Hindlimb muscle (tissue), 1 donor: ENCODE data around the gene WDCP. TPM values are rescaled to one million over a fixed set of nuclear protein-coding genes. Genes with fewer than 3 reads are reported as not detected.
"Not testable (repeated sequence)": the region's sequence is repeated elsewhere in the genome, so short reads cannot be mapped to it uniquely, and the experiment has no call there.

ENCODE experiments used
- DNase-seq: peaks from one replicate; pipeline ENCODE4 v3.0.0-alpha.2; 2013
- polyA plus RNA-seq: library from polyadenylated mRNA; unstranded; fragments of 120-200 nt; gene quantifications from one replicate; pipeline ENCODE4 v1.2.1, GENCODE V29; 2013; ENCODE audit not compliant: insufficient read length

WDCP gene
- polyA plus RNA-seq, 1 donor, result 10.6 TPM

DNA sequence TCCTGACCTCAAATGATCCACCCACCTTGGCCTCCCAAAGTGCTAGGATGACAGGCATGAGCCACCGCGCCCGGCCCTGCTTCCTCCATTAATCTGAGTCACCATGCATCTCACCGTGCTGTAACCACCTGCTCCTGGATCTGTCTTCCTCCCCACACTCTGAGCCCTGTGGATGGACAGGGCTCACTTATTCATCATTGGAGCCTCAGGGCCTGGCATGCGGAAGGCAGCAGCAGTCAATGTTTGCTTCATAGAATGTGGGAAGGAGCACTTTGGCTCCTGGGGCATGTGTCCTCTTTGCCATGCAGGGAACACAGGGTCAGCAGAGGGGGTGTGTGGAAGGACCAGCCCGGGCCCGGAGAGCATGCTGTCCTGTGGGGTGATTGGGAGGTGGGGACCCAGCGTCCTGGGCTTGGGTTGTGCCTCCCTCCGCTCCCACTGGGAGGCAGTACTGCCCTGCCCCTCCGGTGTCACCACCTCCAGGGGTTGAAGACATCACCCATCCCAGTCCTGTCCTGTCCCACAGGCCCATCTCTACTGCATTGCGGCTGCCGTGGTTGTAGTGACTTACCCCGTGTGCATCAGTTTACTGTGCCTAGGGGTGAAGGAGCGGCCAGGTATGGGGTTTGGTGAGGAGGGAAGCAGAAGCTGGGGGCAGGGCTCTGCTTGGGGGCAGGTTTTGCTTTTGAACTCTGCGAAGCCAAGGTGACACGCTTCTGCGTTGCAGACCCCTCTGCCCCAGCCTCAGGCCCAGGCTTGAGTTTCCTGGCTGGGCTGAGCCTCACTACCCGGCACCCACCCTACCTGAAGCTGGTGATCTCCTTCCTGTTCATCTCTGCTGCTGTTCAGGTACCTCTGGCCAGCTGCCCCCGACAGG lies 25.8 kb downstream of the WDCP start:
- no peak for DNase-seq

DNA sequence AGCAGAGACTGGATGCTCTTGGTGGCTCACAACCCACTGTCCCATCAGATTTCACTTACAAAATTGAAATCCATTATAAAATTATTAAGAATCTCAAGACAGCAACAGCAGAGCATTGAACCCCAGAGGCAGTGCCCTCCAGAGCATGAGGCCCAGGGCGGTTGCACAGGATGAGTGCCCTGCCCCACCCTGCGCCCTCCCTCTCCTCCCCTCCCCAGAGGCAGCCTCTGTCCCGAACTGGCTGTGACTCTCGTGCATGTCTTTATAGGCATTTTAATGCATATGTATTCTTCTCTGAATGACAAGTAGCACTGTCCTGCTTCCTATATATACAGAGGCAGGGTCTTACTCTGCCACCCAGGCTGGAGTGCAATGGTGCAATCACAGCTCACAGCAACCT lies 26.9 kb downstream of the WDCP start:
- no peak for DNase-seq

DNA sequence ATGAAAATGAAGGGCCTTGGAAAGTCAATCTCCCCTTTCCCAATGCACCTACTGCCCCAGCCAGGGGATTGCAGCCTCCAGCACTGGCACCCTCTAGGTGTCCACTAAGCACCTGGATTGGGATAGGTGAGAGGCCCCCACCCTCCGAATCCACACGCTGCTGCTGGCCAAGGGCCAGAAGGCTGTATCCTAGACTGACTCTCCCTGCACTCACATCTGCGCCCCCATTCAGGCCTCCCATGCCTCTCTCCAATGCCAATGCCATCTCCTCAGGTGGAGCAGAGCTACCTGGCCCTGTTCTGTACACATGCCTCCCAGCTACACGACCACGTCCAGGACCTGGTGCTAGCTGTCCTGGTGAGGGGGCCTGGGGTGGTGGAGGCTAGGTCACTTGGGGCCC lies 27.5 kb downstream of the WDCP start:
- no peak for DNase-seq

DNA sequence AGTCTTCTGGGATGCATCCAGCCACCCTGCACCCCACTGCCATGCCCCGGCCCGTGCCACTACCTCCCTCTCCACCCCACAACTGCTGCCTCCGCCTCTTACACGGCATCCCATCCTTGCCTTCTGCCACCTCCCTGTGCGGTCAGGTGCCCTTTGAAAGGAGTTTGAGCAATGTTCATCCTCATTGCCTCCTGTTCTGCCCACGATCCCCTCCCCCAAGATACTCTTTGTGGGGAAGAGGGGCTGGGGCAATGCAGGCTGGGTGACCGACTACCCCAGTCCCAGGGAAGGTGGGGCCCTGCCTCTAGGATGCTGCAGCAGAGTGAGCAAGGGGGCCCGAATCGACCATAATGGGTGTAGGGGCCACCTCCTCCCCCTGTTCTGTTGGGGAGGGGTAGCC lies 28.9 kb downstream of the WDCP start:
- no peak for DNase-seq

DNA sequence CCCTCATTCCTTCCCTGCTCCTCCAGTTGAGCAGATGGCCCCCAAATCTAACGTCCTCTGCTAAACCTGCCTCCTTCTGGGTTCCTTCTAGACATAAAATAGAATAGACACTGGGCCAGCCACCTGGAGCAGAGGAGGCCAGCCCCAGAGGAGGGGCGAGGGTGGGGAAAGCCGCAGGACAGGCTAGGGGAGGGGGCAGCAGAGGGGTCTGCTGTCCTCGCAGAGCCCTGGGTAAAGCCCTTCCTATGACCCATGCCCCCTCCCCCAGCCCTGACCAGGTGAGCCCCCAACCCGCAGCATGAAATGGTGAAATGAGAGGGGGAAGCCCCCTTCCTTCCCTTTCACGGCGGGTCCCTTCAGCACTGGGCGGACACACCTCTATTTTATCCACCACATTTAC lies 29.5 kb downstream of the WDCP start:
- DNase-seq, result no peak

DNA sequence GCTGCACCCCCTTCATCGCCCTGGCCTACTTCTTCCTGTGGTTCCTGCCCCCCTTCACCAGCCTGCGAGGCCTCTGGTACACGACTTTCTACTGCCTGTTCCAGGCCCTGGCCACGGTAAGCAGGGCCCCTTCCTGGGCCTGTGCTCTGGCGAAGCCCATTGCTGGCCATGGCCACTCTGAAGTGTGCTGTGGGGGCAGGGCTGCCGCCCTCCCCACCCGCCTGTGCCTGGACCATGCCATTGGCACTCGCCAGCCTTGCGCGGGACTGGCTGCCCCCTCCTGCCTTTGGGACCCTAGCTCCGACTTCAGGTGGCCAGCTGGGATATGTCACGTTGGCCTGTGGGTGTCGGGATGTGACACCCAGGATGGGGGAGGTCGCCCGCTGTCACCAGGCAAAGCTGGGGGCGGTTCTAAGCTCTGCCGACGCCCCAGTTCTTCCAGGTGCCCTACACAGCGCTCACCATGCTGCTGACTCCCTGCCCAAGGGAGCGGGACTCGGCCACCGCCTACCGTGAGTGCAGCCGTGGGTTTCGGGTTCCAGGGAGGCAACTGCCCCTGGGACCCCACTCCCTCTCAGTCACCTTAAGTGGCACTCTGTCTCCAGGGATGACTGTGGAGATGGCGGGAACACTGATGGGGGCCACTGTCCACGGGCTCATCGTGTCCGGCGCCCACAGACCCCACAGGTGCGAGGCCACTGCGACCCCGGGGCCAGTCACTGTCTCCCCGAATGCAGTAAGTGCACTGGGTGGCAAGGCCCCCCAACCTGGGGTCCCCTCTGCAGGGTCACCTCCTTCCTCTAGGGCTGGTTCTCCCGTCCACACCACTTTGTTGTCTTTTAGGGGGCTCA lies 30.1 kb downstream of the WDCP start:
- DNase-seq, result no peak

DNA sequence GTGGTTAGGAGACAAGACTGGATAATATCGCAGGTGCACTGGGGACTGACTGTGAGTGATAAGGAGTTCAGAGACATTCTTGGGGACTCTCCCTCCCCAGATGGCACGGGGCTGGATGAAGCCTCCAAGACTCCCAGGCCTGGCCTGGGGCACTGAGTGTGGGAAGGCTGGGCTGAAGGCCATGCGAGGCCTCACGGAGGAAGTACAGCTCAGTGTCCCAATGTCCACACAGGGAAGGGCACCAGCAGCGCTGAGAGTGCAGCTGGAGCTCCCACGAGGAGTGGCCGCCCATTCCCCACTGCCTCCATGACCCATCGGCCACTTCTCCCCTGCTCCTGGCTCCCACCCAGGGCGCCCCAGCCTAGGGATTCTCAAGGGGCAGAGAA lies 30.8 kb downstream of the WDCP start:
- DNase-seq, result no peak

DNA sequence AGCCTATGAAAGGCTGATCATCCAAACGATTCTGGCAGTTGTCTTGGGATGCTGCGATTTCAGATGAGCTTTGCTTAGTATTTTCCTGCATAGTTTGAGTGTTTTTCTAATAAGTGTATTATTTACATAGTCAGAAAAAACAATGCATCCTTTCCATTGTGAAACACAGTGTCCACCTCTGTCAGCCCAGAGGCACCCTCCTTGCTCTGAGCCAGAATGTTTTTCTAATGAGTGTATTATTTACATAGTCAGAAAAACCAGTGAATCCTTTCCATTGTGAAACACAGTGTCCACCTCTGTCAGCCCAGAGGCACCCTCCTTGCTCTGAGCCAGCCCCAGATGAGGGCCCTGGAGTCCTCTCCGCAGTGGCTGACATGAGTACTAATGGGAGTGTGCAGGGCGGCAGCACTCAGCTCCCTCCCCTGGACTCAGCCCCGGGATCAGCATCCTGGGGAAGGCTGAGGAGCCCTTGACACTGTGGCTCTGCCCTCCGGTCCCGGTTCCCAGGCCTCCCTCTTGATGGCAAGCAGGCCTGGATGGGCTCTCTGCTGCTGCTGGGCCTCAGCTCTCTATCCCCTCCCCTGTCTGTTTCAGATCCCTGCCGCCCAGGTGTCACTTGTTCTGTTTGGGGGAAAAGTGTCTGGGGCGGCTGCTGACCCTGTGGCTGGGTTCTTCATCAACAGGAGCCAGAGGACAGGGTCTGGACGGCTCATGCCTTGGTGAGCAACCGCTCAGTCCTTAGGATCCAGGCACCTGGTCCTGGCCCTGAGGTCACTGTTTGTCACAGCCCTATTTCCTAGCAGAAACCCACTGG lies 31.4 kb downstream of the WDCP start:
- DNase-seq, result no peak

DNA sequence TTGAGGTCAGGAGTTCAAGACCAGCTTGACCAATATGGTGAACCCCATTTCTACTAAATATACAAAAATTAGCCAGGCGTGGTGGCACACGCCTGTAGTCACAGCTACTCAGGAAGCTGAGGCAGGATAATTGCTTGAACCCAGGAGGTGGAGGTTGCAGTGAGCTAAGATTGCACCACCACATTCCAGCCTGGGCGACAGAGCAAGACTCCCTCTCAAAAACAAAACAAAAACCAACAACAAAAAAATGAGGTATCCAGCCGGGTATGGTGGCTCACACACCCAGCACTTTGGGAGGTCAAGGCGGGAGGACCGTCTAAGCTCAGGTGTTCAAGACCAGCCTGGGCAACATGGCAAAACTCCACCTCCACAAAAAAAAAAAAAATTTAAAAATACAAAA lies 32.3 kb downstream of the WDCP start:
- DNase-seq, result not testable (repeated sequence)

DNA sequence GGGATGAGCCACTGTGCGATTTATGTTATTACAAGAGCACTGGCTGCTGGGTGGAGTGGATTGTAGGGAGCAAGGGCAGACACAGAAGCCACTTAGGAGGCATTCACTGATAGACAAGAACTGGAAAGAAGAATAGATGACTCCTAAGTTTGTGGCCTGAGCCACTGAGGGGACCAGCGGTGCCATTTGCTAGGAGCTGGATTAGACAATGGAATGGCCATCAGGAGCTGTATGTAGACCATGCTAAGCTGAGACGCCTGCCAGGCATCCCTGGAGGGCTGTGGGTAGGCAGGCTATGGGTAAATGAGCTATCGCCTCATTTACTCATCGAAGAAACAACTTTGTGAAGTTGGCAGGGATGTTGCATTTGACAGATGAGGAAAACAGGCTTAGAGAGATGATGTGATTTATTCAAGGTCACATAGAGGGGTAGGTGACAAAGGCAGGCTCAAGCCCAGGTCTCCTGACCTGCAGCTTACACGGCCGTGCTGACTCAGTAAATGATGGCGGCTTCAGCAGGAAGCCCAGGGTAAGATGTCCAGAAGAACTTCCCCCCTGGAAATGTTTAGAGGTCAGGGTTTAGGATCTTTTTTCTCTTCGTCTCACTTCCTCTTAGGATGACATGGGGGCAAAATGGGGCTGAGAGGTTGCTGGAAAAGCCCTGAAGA lies 34.5 kb downstream of the WDCP start:
- DNase-seq, result no peak

DNA sequence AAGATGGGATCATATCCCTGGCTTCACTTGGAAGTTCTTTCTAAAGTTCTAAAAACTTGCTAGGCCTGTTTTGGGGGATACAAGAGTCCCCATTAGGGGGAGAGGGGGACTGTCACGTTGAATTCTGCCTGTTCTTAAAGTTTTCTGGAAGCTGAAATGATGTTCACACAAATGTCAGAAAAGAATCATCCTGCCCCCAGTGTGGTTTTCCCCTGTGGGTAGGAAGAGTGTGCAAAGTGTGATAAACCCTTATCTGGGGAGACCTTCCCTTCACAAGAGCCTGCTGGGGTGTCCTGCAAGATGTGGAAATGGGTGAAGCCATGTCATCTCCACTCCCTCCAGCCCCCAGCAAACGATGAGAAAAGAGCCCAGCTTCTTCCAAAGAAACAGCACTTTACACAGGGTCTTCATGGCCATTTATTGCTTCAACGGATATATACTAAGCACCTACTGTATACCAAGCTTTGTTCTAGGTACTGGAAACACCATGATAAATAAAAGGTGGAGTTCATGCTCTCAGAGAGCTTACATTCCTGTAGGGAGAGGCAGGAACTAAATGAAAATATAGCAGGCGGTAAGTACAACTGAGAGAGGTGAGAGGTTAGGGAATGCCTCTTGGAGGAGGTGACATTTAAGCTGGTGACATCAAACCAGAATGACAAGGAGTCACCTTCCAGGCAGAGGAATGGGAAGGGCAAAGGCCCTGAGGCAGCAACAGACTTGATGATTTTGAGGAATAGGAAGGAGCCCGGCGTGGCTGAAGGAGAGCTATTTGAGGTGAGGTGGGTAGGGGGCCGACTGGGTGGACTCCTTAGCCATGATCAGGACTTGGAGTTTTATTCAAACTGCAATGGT lies 35.7 kb downstream of the WDCP start:
- no peak for DNase-seq

DNA sequence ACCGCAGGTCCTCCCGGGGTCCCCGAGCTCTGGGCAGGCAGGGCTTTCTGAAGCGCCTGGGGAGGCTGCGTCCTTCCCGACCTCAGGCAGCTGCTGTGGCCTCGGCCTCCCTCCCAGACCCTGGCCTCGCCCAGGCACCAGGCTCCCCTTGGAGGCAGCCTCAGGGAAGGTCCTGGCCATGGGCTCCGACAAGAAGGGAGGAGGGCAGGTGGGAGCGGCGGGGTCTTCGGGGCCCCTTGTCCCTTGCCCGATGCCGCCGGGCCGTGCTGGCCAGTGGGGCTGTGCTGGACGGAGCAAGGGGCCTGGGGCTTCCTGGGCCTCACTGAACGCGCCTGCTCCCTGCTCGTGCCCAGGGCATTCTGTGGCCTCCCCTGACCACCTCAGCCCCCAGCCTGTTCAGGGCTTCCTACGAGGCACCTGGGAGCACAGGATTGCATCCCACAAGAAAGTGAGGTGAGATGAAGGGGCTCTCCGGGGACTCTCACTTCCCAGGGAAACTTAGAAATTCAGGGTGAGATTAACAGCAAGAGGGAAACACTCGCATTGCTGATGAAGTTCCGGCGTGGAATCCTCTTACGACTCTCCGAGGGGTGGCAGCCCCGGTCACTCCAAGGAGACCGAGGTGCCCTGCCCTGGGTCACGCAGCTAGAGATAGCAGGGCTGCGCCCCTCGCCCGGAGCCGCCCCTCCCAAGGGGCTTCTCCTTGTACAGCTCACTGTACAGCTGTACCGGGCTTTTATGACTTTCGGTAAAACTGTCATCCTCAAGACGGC lies 36.5 kb downstream of the WDCP start:
- DNase-seq, result no peak

DNA sequence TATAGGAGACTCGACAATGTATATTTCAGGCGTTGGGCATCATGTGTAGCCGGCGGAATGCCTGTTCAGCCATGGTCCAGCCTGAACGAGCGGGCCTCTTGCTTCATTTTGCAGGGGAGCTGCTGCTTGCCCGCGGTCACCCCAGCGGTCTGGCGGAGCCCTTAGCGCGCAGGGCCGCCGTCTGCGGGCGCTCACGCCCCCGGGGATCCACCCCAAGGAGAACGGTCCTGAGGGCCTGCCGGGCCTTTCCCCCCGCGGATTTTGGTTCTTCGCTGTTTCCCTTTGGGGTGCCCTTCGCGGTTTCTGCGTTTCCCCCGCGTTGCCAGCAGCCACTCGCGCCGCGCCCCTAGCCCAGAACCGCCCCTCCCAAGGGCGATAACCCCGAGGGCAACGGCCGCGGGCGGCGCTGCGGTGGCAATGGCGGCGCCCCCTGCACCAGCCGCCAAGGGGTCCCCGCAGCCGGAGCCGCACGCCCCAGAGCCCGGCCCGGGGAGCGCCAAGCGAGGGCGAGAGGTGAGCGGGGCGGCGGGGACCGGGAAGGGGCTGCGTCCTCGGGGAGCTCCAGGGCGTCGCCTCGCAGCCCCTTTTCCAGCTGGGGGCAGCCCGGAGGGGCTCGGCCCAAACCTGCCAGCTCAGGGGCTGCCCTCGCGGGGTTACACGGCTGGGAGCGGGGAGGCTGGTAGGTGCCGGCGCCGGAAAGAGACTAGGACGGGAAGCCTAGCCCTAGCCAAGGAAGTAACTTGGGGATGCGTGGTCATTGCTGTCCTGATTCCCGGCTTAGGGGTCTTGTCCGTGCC lies 37.3 kb downstream of the WDCP start, which contains the start of gene MFSD2B:
Gene MFSD2B (plus strand): TSS at position 406 of the 797 bp plus-strand sequence. CDS start 12 bp downstream, at position 418.
- no peak for DNase-seq

DNA sequence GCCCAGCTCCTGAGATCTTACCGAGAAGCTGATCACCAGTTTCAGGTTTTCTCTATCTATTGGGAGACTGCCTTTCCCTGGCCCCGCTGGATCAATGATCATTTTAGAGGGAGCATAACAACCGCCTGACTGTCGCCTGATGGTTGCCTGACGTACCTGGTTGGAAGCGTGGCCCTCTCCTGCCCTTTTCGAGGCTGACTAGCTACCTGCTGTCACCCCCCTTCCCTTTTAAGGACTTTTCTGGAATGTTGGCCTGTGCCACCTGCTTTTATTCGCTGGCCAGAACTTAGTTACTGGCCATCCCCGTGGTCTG lies 37.9 kb downstream of the WDCP start:
- no peak for DNase-seq

DNA sequence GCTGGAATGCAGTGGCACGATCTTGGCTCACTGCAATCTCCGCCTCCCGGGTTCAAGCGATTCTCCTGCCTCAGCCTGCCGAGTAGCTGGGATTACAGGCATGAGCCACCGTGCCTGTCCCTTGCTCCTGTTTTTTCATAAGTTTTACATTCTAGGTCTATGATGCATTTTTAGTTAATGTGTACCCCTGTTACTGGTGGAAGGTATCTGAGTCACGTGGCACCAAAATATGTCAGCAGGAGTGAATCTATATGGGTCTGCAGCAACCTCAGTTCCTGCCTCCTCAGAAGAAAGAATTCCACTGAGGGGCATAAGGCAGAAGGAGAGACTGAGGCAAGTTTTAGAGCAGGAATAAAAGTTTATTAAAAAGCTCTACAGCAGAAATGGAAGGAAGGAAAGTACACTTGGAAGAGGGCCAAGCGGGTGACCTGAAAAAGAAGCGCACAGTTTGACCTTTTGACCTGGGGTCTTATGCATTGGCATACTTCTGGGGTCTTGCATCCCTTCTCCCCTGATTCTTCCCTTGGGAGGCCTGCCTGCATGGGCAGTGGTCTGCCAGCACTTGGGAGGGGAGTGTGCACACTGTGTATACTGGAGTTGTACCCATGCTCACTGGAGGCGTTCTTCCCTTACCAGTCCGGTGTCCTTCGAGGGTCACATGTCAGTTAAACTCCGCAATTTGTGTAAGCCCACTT lies 38.4 kb downstream of the WDCP start:
- no peak for DNase-seq

DNA sequence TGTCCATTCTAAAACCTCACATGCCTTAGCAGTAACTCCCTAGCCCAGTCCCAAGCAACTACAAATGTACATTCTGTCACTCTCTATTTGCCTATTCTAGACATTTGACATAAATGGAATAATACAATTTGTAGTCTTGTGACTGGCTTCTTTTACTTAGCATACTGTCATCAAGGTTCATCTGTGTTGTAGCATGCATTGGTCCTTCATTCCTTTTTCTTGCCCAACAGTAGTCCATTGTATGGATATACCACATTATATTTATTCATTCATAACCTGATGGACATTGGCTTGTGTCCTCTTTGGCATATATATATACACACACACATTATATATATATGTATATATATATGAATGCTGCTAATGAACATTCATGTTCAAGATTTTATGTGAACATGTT lies 39.5 kb downstream of the WDCP start:
- DNase-seq, result no peak

DNA sequence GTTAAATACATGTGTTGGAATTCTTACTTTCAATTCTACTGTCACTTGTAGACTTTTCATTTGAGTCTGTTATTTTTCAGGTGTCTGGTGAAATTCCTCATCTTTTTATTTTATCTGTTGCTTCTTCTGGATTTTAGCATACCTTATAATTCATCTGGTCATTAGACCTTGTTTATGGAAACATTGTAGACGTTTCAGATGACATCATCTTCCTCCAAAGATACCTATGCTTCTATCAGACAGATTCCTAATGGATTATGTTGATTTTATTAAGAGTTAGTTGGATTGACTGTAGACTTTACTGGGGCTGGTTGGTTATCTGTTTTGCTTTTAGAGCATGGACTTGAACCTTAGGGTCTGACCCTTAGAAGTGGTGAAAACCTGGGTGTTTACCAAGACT lies 52.6 kb downstream of the WDCP start:
- DNase-seq, result no peak

DNA sequence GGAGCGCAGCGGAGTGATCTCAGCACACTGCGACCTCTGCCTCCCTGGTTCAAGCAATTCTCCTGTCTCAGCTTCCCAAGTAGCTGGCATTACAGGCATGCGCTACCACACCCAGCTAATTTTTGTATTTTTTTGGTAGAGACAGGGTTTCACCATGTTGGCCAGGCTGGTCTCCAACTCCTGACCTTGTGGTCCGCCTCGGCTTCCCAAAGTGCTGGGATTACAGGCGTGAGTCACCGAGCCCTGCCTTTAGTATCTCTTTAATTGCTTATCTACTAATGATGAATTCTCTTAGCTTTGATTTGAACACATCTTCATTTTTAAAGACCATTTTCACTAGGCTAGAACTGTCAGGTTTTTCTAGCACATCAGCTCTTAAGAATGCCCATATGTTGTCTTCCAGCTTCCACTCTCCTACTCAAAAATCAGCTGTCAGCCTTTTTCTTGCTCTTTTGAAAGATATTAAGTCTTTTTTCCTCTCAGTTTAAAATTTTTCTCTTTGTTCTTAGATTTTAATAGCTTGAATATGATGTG lies 53.4 kb downstream of the WDCP start:
- no peak for DNase-seq

DNA sequence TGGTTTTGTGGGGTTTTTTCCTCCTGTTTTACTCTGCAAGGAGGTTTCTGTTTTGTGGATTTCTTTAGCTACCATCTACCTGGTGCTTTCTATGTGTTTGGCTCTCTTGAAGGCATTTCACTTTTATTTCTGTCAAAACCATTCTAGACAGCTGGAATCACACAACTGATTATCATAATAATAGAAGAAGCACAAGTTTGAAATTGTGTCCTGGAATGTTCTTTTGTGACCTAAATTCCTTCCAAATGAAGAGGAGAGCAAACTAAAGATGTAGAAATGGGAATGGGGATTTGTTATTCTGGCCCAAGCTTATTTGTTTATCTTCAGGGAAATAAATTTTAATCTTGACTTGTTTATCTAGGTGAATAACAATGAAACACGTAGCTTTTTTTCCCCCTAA lies 54.3 kb downstream of the WDCP start:
- no peak for DNase-seq
